IMR-90 (cell line): Measurements from ENCODE around the gene CCL20.

Experiments
- BHLHE40 ChIP-seq: fragments of 150-350 bp; IDR thresholded peaks from 2 replicates; pipeline ENCODE4 v1.6.1; 2016; ENCODE audit warnings: mild to moderate bottlenecking, low read depth, low read length
- CEBPB ChIP-seq: IDR thresholded peaks from 2 replicates; pipeline ENCODE4 v1.6.1; 2012; ENCODE audit warnings: low read depth, low read length, improper control_type of control experiment
- FOS ChIP-seq: fragments of 150-350 bp; IDR thresholded peaks from 2 replicates; pipeline ENCODE4 v1.6.1; 2016; ENCODE audit warnings: low read depth, low read length
- MAFK ChIP-seq: IDR thresholded peaks from 2 replicates; pipeline ENCODE4 v1.6.1; 2012; ENCODE audit warnings: low read depth, low read length, improper control_type of control experiment
- MXI1 ChIP-seq: IDR thresholded peaks from 2 replicates; pipeline ENCODE4 v1.6.1; 2012; ENCODE audit warnings: low read depth, mild to moderate bottlenecking, low read length, moderate library complexity, borderline replicate concordance
- NFE2L2 ChIP-seq: fragments of 150-350 bp; IDR thresholded peaks from 2 replicates; pipeline ENCODE4 v1.6.1; 2016; ENCODE audit warnings: low read depth, mild to moderate bottlenecking, low read length
- POLR2A ChIP-seq: IDR thresholded peaks from 2 replicates; pipeline ENCODE4 v1.6.1; 2012; ENCODE audit warnings: mild to moderate bottlenecking, low read depth, low read length
- RAD21 ChIP-seq: IDR thresholded peaks from 2 replicates; pipeline ENCODE4 v1.6.1; 2012; ENCODE audit warnings: low read length, improper control_type of control experiment
- RCOR1 ChIP-seq: IDR thresholded peaks from 2 replicates; pipeline ENCODE4 v1.6.1; 2012; ENCODE audit warnings: mild to moderate bottlenecking, low read length, improper control_type of control experiment; ENCODE audit not compliant: insufficient replicate concordance
- RFX5 ChIP-seq: IDR thresholded peaks from 2 replicates; pipeline ENCODE4 v1.8.0; 2012; ENCODE audit warnings: low read depth, mild to moderate bottlenecking, low read length, moderate library complexity
- SMC3 ChIP-seq: fragments of 150-350 bp; IDR thresholded peaks from 2 replicates; pipeline ENCODE4 v1.6.1; 2016; ENCODE audit warnings: low read depth, mild to moderate bottlenecking, antibody characterized with exemption, low read length, moderate library complexity
- TF ChIP-seq, protein P1 (sequence below): fragments of 150-350 bp; IDR thresholded peaks from 2 replicates; pipeline ENCODE4 v1.6.1; 2017; ENCODE audit warnings: mild to moderate bottlenecking, antibody characterized with exemption, low read length, low read depth
- TF ChIP-seq, protein P2 (sequence below): conservative IDR thresholded peaks from 2 replicates; pipeline ENCODE4 v1.5.1; 2012; ENCODE audit warnings: mild to moderate bottlenecking, low read depth, low read length, improper control_type of control experiment
- TF ChIP-seq, protein P3 (sequence below): fragments of 150-350 bp; IDR thresholded peaks from 2 replicates; pipeline ENCODE4 v1.6.1; 2016; ENCODE audit warnings: low read depth, mild to moderate bottlenecking, low read length, moderate library complexity, borderline replicate concordance

DNA sequence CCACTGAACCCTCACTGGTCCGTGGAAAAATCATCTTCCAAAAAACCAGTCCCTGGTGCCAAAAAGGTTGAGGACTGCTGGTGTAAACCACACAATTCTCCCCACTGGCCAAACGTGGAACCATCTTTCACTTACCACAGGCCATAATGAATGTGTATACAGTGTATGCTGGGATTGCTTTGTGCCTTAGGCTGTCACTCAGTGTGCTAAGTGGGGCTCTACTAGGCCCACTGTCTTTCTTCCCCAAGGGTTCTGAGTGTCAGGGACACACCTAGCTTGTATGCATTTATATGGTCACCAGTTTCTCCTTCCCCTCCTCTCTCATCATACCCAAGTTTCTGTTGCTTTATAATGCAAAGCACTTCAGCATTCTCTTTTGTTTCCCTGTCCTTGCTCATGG lies 40.7 kb upstream of the CCL20 start:
- TF ChIP-seq RAD21: no peak
- TF ChIP-seq, protein P1, sequence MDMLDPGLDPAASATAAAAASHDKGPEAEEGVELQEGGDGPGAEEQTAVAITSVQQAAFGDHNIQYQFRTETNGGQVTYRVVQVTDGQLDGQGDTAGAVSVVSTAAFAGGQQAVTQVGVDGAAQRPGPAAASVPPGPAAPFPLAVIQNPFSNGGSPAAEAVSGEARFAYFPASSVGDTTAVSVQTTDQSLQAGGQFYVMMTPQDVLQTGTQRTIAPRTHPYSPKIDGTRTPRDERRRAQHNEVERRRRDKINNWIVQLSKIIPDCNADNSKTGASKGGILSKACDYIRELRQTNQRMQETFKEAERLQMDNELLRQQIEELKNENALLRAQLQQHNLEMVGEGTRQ: no peak
- TF ChIP-seq POLR2A: no peak
- TF ChIP-seq, protein P2, sequence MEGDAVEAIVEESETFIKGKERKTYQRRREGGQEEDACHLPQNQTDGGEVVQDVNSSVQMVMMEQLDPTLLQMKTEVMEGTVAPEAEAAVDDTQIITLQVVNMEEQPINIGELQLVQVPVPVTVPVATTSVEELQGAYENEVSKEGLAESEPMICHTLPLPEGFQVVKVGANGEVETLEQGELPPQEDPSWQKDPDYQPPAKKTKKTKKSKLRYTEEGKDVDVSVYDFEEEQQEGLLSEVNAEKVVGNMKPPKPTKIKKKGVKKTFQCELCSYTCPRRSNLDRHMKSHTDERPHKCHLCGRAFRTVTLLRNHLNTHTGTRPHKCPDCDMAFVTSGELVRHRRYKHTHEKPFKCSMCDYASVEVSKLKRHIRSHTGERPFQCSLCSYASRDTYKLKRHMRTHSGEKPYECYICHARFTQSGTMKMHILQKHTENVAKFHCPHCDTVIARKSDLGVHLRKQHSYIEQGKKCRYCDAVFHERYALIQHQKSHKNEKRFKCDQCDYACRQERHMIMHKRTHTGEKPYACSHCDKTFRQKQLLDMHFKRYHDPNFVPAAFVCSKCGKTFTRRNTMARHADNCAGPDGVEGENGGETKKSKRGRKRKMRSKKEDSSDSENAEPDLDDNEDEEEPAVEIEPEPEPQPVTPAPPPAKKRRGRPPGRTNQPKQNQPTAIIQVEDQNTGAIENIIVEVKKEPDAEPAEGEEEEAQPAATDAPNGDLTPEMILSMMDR: no peak
- no peak for TF ChIP-seq NFE2L2
- TF ChIP-seq CEBPB: no peak
- no peak for TF ChIP-seq MXI1
- no peak for TF ChIP-seq SMC3
- TF ChIP-seq BHLHE40: no peak
- TF ChIP-seq, protein P3, sequence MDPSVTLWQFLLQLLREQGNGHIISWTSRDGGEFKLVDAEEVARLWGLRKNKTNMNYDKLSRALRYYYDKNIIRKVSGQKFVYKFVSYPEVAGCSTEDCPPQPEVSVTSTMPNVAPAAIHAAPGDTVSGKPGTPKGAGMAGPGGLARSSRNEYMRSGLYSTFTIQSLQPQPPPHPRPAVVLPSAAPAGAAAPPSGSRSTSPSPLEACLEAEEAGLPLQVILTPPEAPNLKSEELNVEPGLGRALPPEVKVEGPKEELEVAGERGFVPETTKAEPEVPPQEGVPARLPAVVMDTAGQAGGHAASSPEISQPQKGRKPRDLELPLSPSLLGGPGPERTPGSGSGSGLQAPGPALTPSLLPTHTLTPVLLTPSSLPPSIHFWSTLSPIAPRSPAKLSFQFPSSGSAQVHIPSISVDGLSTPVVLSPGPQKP: no peak
- TF ChIP-seq RFX5: no peak
- TF ChIP-seq FOS: no peak
- no peak for TF ChIP-seq RCOR1
- TF ChIP-seq MAFK: no peak
